ENCODE measurements around the gene EPHB6. TPM values are rescaled to one million over a fixed set of nuclear protein-coding genes. Genes with fewer than 3 reads are reported as not detected.

EPHB6 gene
- total and polyA plus RNA-seq, 3 experiments from 2014 or later: 6.0 to 13.7 (median 8.1) TPM

DNA sequence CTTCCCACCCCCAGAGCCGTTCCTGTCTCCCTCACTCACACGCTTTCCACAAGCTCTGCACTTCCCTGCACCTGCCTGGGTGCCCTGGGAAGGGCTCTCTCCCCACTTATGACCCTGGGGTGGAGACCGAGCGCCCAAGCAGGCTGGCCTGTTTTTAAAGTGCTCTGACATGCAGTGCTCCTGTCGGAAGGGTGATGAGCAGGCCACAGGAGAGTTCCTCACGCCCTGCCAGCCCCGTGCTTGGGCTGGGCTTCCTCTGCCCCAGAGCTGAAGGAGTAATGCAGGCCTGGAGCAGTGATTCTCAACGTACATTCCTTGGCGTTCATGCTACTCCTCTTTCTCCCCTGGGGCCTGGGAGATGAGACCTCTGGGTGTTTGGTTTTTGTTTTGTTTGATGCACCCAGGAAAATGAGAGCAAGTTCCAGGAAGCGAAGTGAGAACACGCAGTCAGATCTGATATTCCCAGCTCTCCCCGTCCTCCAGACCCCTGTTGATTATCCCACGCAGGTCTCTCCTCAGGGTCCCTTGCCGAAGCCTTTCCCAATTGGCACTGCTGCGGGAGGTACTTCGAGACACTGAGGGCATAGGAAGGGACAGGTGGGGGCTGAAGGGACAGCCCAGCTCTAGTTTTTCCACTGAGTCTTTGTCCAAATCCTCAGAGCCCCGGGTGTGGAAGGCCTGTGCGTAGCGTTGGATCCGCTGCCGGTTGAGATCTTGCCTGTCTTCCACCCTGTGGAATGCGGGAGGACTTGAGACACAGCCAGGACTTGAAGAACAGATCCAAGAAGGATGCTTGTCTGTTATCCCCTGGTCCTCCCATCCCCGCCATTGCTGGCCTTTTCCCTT, 16.6 kb downstream of the EPHB6 start:
- DNase-seq: no peak

DNA sequence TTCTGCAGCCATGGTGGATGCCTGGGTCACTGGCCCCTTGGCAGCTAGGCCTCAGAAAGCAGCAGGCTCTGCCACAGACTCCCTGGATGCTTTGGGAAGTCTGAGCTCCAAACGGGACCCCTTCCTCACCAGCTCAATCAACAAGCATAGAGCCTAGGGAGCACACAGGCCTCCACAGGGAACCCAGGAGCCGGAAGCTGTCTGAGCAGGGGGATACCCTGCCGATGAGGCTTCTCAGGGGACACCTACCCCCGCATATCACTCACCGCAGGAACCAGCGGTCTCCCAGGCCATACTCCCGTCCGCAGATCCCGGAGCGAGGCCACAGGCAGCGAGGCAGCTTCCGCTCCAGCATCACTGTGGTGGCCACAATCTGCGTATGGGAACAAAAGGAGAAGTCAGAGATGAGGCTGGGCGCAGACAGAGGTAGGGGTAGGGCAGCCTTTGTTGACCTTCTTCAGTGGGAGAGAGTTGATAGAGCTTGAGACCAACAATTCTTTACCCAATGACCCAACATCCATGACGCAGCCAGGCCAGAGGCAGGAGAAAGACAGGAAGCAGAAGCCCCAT, 17.3 kb downstream of the EPHB6 start:
- ChIA-PET POLR2A (no interaction called here), CTCF (interaction anchor here (1.0 to 1.8 kb wide), 3 partner anchors 9 to 131 kb away, joined by 3 to 5 read pairs (median 5); no protein-coding TSS in a partner anchor)
- H3K27me3 Mint-ChIP-seq: peaks cover 0 to 6% of the 10 kb centered on the region in 2 donors
- H3K36me3 Mint-ChIP-seq: peaks cover 0 to 16% (median 6%) of the 10 kb centered on the region in 3 donors
- no peaks in the 10 kb centered on the region for H3K4me1 Mint-ChIP-seq
- H3K9me3 ChIP-seq (ENCODE audit: low read length): no peaks in the 10 kb centered on the region
- H3K4me1 ChIP-seq (ENCODE audit: insufficient read depth, low read length): no peaks in the 10 kb centered on the region
- no peaks in the 10 kb centered on the region for H3K27me3 ChIP-seq (ENCODE audit: insufficient read depth, low read length, poor library complexity, severe bottlenecking)
- no peak overlapping the region for H3K27ac Mint-ChIP-seq
- no peak overlapping the region for H3K27ac ChIP-seq (ENCODE audit: low read depth, low read length)
- H3K4me3 Mint-ChIP-seq: no peak overlapping the region
- H3K4me3 ChIP-seq (ENCODE audit: low read length): no peak overlapping the region
- H3K36me3 ChIP-seq (ENCODE audit: insufficient read depth, low read length): no peaks in the 10 kb centered on the region
- H3K9me3 Mint-ChIP-seq: no peaks in the 10 kb centered on the region
- DNase-seq: no peak

More for the DNA sequence above, 16.6 kb downstream of the EPHB6 start:
- Histone ChIP-seq H3K27me3 (ENCODE audit: insufficient read depth, low read length, poor library complexity, severe bottlenecking) (no peaks in the 10 kb centered on the region), H3K9me3 (ENCODE audit: low read length) (no peaks in the 10 kb centered on the region), H3K4me1 (ENCODE audit: insufficient read depth, low read length) (no peaks in the 10 kb centered on the region), H3K27ac (ENCODE audit: low read depth, low read length) (no peak overlapping the region), H3K36me3 (ENCODE audit: insufficient read depth, low read length) (no peaks in the 10 kb centered on the region), H3K4me3 (ENCODE audit: low read length) (no peak overlapping the region)
- CTCF ChIA-PET: no interaction called here
- Mint-ChIP-seq H3K9me3 (no peaks in the 10 kb centered on the region), H3K27me3 (peaks cover 0 to 6% of the 10 kb centered on the region in 2 donors), H3K4me3 (no peak overlapping the region), H3K4me1 (no peaks in the 10 kb centered on the region), H3K36me3 (peaks cover 0 to 16% (median 6%) of the 10 kb centered on the region in 3 donors), H3K27ac (peak overlapping the region in 2 of 8 donors; percentile 6 to 47)
- POLR2A ChIA-PET: no interaction called here

DNA sequence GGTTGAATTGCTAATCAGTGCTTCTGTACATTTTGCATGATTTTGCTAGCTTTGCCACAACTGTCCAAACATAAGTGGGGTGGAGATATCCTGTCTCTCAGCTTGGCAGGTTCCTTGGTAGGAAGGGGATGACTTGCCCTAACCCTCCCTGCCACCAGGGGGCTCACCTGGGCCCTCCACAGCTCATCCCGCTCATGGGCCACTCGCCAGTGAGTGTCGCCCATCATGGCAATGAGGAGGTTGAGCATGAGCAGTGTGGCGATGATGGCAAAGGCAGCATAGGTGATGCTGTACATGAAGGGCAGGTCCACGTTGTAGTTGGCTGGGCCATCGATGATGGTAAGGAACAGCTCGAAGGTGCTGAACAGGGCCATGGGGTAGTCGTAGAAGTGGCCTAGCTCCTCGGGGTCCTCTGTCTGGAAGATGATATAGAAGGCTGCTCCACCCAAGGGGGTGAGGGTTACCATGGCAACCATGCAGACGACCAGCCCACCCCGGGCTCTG, 18.5 kb downstream of the EPHB6 start:
- Histone ChIP-seq H3K36me3 (ENCODE audit: insufficient read depth, low read length) (no peaks in the 10 kb centered on the region), H3K27ac (ENCODE audit: low read depth, low read length) (no peak overlapping the region), H3K4me1 (ENCODE audit: insufficient read depth, low read length) (no peaks in the 10 kb centered on the region), H3K27me3 (ENCODE audit: insufficient read depth, low read length, poor library complexity, severe bottlenecking) (no peaks in the 10 kb centered on the region), H3K9me3 (ENCODE audit: low read length) (no peaks in the 10 kb centered on the region), H3K4me3 (ENCODE audit: low read length) (no peak overlapping the region)
- peaks cover 0 to 13% (median 6%) of the 10 kb centered on the region in 3 donors for H3K36me3 Mint-ChIP-seq
- no peak for DNase-seq
- no peaks in the 10 kb centered on the region for H3K4me1 Mint-ChIP-seq
- peaks cover under 1 to 6% of the 10 kb centered on the region in 2 donors for H3K27me3 Mint-ChIP-seq
- H3K27ac Mint-ChIP-seq: no peak overlapping the region
- H3K4me3 Mint-ChIP-seq: no peak overlapping the region
- H3K9me3 Mint-ChIP-seq: no peaks in the 10 kb centered on the region
- CTCF ChIA-PET: interaction anchor here (1.1 to 1.8 kb wide), 3 partner anchors 10 to 130 kb away, joined by 4 to 5 read pairs (median 5); no protein-coding TSS in a partner anchor
- POLR2A ChIA-PET: no interaction called here

DNA sequence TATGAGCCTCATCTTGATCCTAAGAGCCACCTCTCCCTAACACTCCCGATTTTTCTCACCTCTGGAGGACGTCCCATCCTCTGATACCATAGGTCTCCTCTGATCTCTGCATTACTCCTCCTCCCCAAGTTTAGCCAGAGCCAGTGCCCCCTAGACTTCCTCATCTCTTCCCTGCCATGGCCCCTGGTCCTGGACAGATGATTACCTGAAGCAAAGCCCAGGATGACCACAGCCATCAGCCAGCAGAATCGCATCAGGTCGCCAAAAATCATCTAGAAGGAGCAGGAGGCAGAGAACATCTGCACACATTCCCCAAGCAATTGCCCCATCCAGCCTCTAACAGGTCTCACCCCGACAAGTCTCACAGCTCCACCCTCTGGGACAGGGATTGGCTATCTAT, 19.0 kb downstream of the EPHB6 start:
- Histone ChIP-seq H3K36me3 (ENCODE audit: insufficient read depth, low read length) (no peaks in the 10 kb centered on the region), H3K27ac (ENCODE audit: low read depth, low read length) (no peak overlapping the region), H3K4me1 (ENCODE audit: insufficient read depth, low read length) (no peaks in the 10 kb centered on the region), H3K27me3 (ENCODE audit: insufficient read depth, low read length, poor library complexity, severe bottlenecking) (no peaks in the 10 kb centered on the region), H3K4me3 (ENCODE audit: low read length) (no peak overlapping the region), H3K9me3 (ENCODE audit: low read length) (no peaks in the 10 kb centered on the region)
- no peaks in the 10 kb centered on the region for H3K9me3 Mint-ChIP-seq
- CTCF ChIA-PET: interaction anchor here (1.1 to 1.8 kb wide), 2 partner anchors 9 to 15 kb away, joined by 4 to 5 read pairs; no protein-coding TSS in a partner anchor
- H3K36me3 Mint-ChIP-seq: peaks cover 0 to 13% (median 6%) of the 10 kb centered on the region in 3 donors
- peak overlapping the region in 1 of 8 donors; percentile 55 for H3K27ac Mint-ChIP-seq
- H3K4me1 Mint-ChIP-seq: no peaks in the 10 kb centered on the region
- no peak for DNase-seq
- POLR2A ChIA-PET: no interaction called here
- H3K27me3 Mint-ChIP-seq: peaks cover 2 to 6% of the 10 kb centered on the region in 2 donors
- no peak overlapping the region for H3K4me3 Mint-ChIP-seq

DNA sequence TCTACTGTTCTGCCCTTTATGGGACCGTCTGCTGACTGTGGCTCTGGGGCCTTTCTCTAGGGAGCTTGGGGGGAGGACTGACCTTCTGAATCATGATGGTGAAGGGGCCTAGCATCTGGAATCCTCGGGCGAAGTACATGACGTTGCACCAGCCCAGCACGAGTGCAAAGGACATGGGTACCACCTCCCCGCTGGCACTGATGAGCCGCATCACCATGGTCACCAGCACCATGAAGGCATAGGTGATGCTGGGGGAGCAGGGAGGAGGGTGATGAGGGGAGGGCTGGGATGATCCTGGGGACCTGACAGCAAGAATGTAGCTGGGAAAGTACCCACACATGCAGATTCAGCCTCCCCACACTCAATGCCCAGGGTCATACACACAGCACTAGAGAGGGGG, 19.5 kb downstream of the EPHB6 start:
- no peaks in the 10 kb centered on the region for H3K9me3 Mint-ChIP-seq
- no peak overlapping the region for H3K4me3 Mint-ChIP-seq
- H3K4me1 ChIP-seq (ENCODE audit: insufficient read depth, low read length): no peaks in the 10 kb centered on the region
- ChIA-PET POLR2A (no interaction called here), CTCF (no interaction called here)
- no peak overlapping the region for H3K27ac ChIP-seq (ENCODE audit: low read depth, low read length)
- H3K4me1 Mint-ChIP-seq: no peaks in the 10 kb centered on the region
- no peaks in the 10 kb centered on the region for H3K36me3 ChIP-seq (ENCODE audit: insufficient read depth, low read length)
- H3K9me3 ChIP-seq (ENCODE audit: low read length): no peaks in the 10 kb centered on the region
- H3K36me3 Mint-ChIP-seq: peaks cover 0 to 12% (median 6%) of the 10 kb centered on the region in 3 donors
- H3K4me3 ChIP-seq (ENCODE audit: low read length): no peak overlapping the region
- H3K27me3 ChIP-seq (ENCODE audit: insufficient read depth, low read length, poor library complexity, severe bottlenecking): no peaks in the 10 kb centered on the region
- H3K27me3 Mint-ChIP-seq: peaks cover 2 to 10% of the 10 kb centered on the region in 2 donors
- H3K27ac Mint-ChIP-seq: no peak overlapping the region
- no peak for DNase-seq

DNA sequence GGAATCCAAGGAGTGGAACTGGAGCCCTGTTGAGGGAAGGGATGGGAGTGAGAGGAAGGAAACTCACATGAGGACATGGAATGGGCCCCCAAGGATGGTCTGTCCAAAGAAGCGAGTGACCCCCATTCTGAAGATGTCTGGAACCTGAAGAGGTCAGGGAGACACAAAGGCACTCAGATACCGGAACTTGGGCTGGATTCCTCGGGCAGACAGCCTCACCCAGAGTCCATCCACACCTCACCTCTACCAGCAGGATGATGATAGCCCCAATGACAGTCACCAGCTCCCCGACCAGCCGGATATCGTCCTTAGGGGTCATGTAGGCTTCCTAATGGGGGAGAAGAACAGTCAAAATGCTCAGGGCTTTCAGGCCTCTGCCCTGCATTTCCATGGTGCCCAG, 20.0 kb downstream of the EPHB6 start:
- H3K4me3 Mint-ChIP-seq: no peak overlapping the region
- Histone ChIP-seq H3K9me3 (ENCODE audit: low read length) (no peaks in the 10 kb centered on the region), H3K27me3 (ENCODE audit: insufficient read depth, low read length, poor library complexity, severe bottlenecking) (no peaks in the 10 kb centered on the region), H3K27ac (ENCODE audit: low read depth, low read length) (no peak overlapping the region), H3K36me3 (ENCODE audit: insufficient read depth, low read length) (no peaks in the 10 kb centered on the region), H3K4me1 (ENCODE audit: insufficient read depth, low read length) (no peaks in the 10 kb centered on the region), H3K4me3 (ENCODE audit: low read length) (no peak overlapping the region)
- ChIA-PET POLR2A (no interaction called here), CTCF (no interaction called here)
- H3K27ac Mint-ChIP-seq: no peak overlapping the region
- peaks cover 2 to 15% of the 10 kb centered on the region in 2 donors for H3K27me3 Mint-ChIP-seq
- DNase-seq: no peak
- no peaks in the 10 kb centered on the region for H3K9me3 Mint-ChIP-seq
- H3K36me3 Mint-ChIP-seq: peaks cover 0 to 7% (median 4%) of the 10 kb centered on the region in 3 donors
- no peaks in the 10 kb centered on the region for H3K4me1 Mint-ChIP-seq

DNA sequence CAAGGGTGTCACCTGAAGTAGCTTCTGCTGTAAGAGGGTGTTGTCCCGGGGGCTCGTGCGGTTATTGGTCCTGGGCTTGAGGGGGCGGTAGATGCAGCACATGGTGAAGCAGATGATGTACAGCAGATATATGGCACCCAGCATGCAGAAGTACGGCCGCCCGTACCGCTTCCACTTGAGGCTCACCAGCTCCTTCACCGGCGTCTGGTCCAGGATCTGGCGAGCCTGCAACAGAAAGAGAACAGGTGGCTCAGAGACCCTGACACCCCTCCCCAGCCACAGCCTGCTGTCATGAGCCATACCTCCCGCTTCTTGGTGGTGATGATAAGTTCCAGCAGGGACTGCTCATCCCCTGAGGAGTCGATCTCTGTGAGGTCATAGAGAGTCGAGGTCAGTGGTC, 20.6 kb downstream of the EPHB6 start:
- Mint-ChIP-seq H3K36me3 (peaks cover 0 to 3% (median 2%) of the 10 kb centered on the region in 3 donors), H3K9me3 (no peaks in the 10 kb centered on the region), H3K4me3 (peak overlapping the region in 1 of 7 donors; percentile 52), H3K27me3 (peaks cover 2 to 20% of the 10 kb centered on the region in 2 donors), H3K27ac (no peak overlapping the region), H3K4me1 (no peaks in the 10 kb centered on the region)
- H3K27me3 ChIP-seq (ENCODE audit: insufficient read depth, low read length, poor library complexity, severe bottlenecking): no peaks in the 10 kb centered on the region
- no peaks in the 10 kb centered on the region for H3K36me3 ChIP-seq (ENCODE audit: insufficient read depth, low read length)
- no peak for DNase-seq
- H3K4me3 ChIP-seq (ENCODE audit: low read length): no peak overlapping the region
- no peaks in the 10 kb centered on the region for H3K9me3 ChIP-seq (ENCODE audit: low read length)
- CTCF ChIA-PET: no interaction called here
- POLR2A ChIA-PET: no interaction called here
- no peak overlapping the region for H3K27ac ChIP-seq (ENCODE audit: low read depth, low read length)
- no peaks in the 10 kb centered on the region for H3K4me1 ChIP-seq (ENCODE audit: insufficient read depth, low read length)
